GM12874 (cell line): Measurements from ENCODE around the gene NATD1.

ENCODE experiments used
- CTCF ChIP-seq: IDR thresholded peaks from 2 replicates; pipeline ENCODE4 v1.5.1; 2011; ENCODE audit warnings: low read depth, mild to moderate bottlenecking, control low read depth, low read length, moderate library complexity; ENCODE audit not compliant: insufficient read depth

The NATD1 gene

GRCh38 chr17:21212826-21213637 is 40.2 kb downstream of the NATD1 start:
- no peak for TF ChIP-seq CTCF

GRCh38 chr17:21211825-21212479 is 41.3 kb downstream of the NATD1 start:
- TF ChIP-seq CTCF = no peak

- TF ChIP-seq CTCF = no peak
Observed at GRCh38 chr17:21210411-21211076, 42.7 kb downstream of the NATD1 start.

GRCh38 chr17:21209511-21210175 is 43.6 kb downstream of the NATD1 start:
- TF ChIP-seq CTCF = no peak

GRCh38 chr17:21208352-21208751 is 44.9 kb downstream of the NATD1 start:
- no peak for TF ChIP-seq CTCF

- no peak for TF ChIP-seq CTCF
Observed at GRCh38 chr17:21204935-21205334, 48.3 kb downstream of the NATD1 start.

- TF ChIP-seq CTCF = no peak
Observed at GRCh38 chr17:21202512-21202911, 50.7 kb downstream of the NATD1 start.
